ENCODE results near the gene HERPUD2.

Gene HERPUD2

GRCh38 chr7:35613150-35613549 lies 81.8 kb downstream of the HERPUD2 start:
- Histone ChIP-seq H3K27me3 (ENCODE audit: low read depth, low read length) (no peaks in the 10 kb centered on the region), H3K9me3 (ENCODE audit: insufficient read depth, low read length) (no peaks in the 10 kb centered on the region), H3K79me2 (ENCODE audit: low read length) (no peaks in the 10 kb centered on the region), H3K4me2 (ENCODE audit: low read length) (no peak overlapping the region), H2AFZ (ENCODE audit: low read depth, low read length) (no peak overlapping the region), H3K36me3 (replicated peaks; ENCODE audit: low read depth, low read length) (no peaks in the 10 kb centered on the region), H3K4me1 (ENCODE audit: low read length) (no peaks in the 10 kb centered on the region), H3K4me3 (ENCODE audit: low read length) (no peak overlapping the region), H4K20me1 (ENCODE audit: insufficient read depth, low read length) (no peaks in the 10 kb centered on the region), H3K27ac (ENCODE audit: low read length) (no peak overlapping the region), H3K9ac (ENCODE audit: low read length) (no peak overlapping the region)
- TF ChIP-seq EZH2phosphoT487 (IDR thresholded peaks at IDR 0.05; ENCODE audit: low read depth) (no peak), CTCF (IDR thresholded peaks at IDR 0.05; ENCODE audit: low read depth, low read length) (no peak)

- Histone ChIP-seq H3K9ac (ENCODE audit: low read length) (no peak overlapping the region), H3K27ac (ENCODE audit: low read length) (no peak overlapping the region), H2AFZ (ENCODE audit: low read depth, low read length) (no peak overlapping the region), H3K9me3 (ENCODE audit: insufficient read depth, low read length) (no peaks in the 10 kb centered on the region), H3K4me1 (ENCODE audit: low read length) (no peaks in the 10 kb centered on the region), H3K36me3 (replicated peaks; ENCODE audit: low read depth, low read length) (no peaks in the 10 kb centered on the region), H3K4me3 (ENCODE audit: low read length) (no peak overlapping the region), H3K79me2 (ENCODE audit: low read length) (no peaks in the 10 kb centered on the region), H4K20me1 (ENCODE audit: insufficient read depth, low read length) (no peaks in the 10 kb centered on the region), H3K27me3 (ENCODE audit: low read depth, low read length) (no peaks in the 10 kb centered on the region), H3K4me2 (ENCODE audit: low read length) (no peak overlapping the region)
- TF ChIP-seq EZH2phosphoT487 (IDR thresholded peaks at IDR 0.05; ENCODE audit: low read depth): no peak
- no peak for TF ChIP-seq CTCF (IDR thresholded peaks at IDR 0.05; ENCODE audit: low read depth, low read length)
Observed at GRCh38 chr7:35605760-35606159, 89.2 kb downstream of the HERPUD2 start.

GRCh38 chr7:35604595-35604994 lies 90.3 kb downstream of the HERPUD2 start:
- H3K9me3 ChIP-seq (ENCODE audit: insufficient read depth, low read length): no peaks in the 10 kb centered on the region
- no peak overlapping the region for H3K4me3 ChIP-seq (ENCODE audit: low read length)
- no peak overlapping the region for H3K27ac ChIP-seq (ENCODE audit: low read length)
- no peak overlapping the region for H3K9ac ChIP-seq (ENCODE audit: low read length)
- no peaks in the 10 kb centered on the region for H3K4me1 ChIP-seq (ENCODE audit: low read length)
- no peak overlapping the region for H2AFZ ChIP-seq (ENCODE audit: low read depth, low read length)
- H3K4me2 ChIP-seq (ENCODE audit: low read length): no peak overlapping the region
- H3K36me3 ChIP-seq (replicated peaks; ENCODE audit: low read depth, low read length): no peaks in the 10 kb centered on the region
- no peaks in the 10 kb centered on the region for H3K27me3 ChIP-seq (ENCODE audit: low read depth, low read length)
- TF ChIP-seq EZH2phosphoT487 (IDR thresholded peaks at IDR 0.05; ENCODE audit: low read depth) (no peak), CTCF (IDR thresholded peaks at IDR 0.05; ENCODE audit: low read depth, low read length) (no peak)
- no peaks in the 10 kb centered on the region for H4K20me1 ChIP-seq (ENCODE audit: insufficient read depth, low read length)
- H3K79me2 ChIP-seq (ENCODE audit: low read length): no peaks in the 10 kb centered on the region

GRCh38 chr7:35599645-35600044 lies 95.3 kb downstream of the HERPUD2 start:
- H3K36me3 ChIP-seq (replicated peaks; ENCODE audit: low read depth, low read length): no peaks in the 10 kb centered on the region
- no peak overlapping the region for H3K4me3 ChIP-seq (ENCODE audit: low read length)
- no peak overlapping the region for H2AFZ ChIP-seq (ENCODE audit: low read depth, low read length)
- no peaks in the 10 kb centered on the region for H3K4me1 ChIP-seq (ENCODE audit: low read length)
- no peak overlapping the region for H3K27ac ChIP-seq (ENCODE audit: low read length)
- H3K27me3 ChIP-seq (ENCODE audit: low read depth, low read length): no peaks in the 10 kb centered on the region
- no peaks in the 10 kb centered on the region for H4K20me1 ChIP-seq (ENCODE audit: insufficient read depth, low read length)
- H3K79me2 ChIP-seq (ENCODE audit: low read length): no peaks in the 10 kb centered on the region
- H3K9me3 ChIP-seq (ENCODE audit: insufficient read depth, low read length): no peaks in the 10 kb centered on the region
- H3K4me2 ChIP-seq (ENCODE audit: low read length): no peak overlapping the region
- TF ChIP-seq CTCF (IDR thresholded peaks at IDR 0.05; ENCODE audit: low read depth, low read length): no peak
- TF ChIP-seq EZH2phosphoT487 (IDR thresholded peaks at IDR 0.05; ENCODE audit: low read depth): no peak
- no peak overlapping the region for H3K9ac ChIP-seq (ENCODE audit: low read length)

Measured in OCI-LY3 (cell line).